ENCODE measurements around the gene NAALADL1. TPM values are rescaled to one million over a fixed set of nuclear protein-coding genes. Genes with fewer than 3 reads are reported as not detected.
A peak's percentile ranks its signal among the peaks of the same experiment; 100 is the strongest.

The NAALADL1 gene
- total and polyA plus RNA-seq, 12 donors: 1.3 to 15.7 (median 5.5) TPM

DNA sequence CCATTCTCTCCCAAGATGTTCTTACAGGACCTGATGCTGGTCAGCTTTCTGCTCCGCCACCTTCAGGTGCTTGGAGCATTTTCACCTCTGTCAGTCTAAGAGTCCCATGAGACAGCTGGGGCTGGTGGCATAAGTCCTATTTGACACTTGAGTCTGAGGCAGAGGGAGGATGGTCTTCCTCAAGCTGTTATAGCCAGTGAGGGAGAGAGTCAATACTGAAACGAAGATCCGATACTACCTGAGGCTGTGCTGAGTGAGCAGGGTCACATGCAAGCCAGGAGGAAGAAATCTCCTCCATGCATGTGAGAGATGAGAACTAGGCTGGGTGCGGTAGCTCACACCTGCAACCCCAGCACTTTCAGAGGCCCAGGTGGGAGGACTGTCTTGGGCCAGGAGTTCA, 31.3 kb upstream of the NAALADL1 start:
- H3K4me3 ChIP-seq: no peak overlapping the region
- intact Hi-C loops (cut with DNase I): no loop called here
- WGBS, 4 donors: 91 to 97% (median 93%) methylated on average over 4 of the region's 4 CpGs
- H3K27ac ChIP-seq: no peak overlapping the region
- H3K27me3 ChIP-seq: no peaks in the 10 kb centered on the region
- no peaks in the 10 kb centered on the region for H3K9me3 ChIP-seq (replicated peaks in 1 of 3)
- H3K36me3 ChIP-seq (replicated peaks in 1 of 2): peaks cover 0 to 46% of the 10 kb centered on the region in 2 donors
- no peak for DNase-seq
- TF ChIP-seq POLR2A (IDR thresholded peaks at IDR 0.05): no peak
- peaks cover 9 to 11% of the 10 kb centered on the region in 2 donors for H3K4me1 ChIP-seq (replicated peaks in 1 of 2)

DNA sequence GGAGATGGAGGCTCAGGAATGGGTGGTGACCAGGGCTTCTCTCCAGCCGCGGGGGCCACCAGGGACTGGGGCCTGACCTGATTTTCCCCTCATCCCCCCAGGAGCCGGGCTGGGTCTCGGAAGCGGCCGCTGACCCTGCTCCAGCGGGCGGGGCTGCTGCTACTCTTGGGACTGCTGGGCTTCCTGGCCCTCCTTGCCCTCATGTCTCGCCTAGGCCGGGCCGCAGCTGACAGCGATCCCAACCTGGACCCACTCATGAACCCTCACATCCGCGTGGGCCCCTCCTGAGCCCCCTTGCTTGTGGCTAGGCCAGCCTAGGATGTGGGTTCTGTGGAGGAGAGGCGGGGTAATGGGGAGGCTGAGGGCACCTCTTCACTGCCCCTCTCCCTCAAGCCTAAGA, 29.5 kb upstream of the NAALADL1 start:
- Histone ChIP-seq H3K4me3 (no peak overlapping the region), H3K9me3 (replicated peaks in 1 of 3) (no peaks in the 10 kb centered on the region), H3K27ac (no peak overlapping the region), H3K4me1 (replicated peaks in 1 of 2) (peaks cover 12 to 20% of the 10 kb centered on the region in 2 donors), H3K36me3 (replicated peaks in 1 of 2) (peaks cover 0 to 46% of the 10 kb centered on the region in 2 donors), H3K27me3 (no peaks in the 10 kb centered on the region)
- TF ChIP-seq, protein P1, sequence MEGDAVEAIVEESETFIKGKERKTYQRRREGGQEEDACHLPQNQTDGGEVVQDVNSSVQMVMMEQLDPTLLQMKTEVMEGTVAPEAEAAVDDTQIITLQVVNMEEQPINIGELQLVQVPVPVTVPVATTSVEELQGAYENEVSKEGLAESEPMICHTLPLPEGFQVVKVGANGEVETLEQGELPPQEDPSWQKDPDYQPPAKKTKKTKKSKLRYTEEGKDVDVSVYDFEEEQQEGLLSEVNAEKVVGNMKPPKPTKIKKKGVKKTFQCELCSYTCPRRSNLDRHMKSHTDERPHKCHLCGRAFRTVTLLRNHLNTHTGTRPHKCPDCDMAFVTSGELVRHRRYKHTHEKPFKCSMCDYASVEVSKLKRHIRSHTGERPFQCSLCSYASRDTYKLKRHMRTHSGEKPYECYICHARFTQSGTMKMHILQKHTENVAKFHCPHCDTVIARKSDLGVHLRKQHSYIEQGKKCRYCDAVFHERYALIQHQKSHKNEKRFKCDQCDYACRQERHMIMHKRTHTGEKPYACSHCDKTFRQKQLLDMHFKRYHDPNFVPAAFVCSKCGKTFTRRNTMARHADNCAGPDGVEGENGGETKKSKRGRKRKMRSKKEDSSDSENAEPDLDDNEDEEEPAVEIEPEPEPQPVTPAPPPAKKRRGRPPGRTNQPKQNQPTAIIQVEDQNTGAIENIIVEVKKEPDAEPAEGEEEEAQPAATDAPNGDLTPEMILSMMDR (IDR thresholded peaks at IDR 0.05): no peak
- TF ChIP-seq POLR2A (IDR thresholded peaks at IDR 0.05): no peak
- intact Hi-C loops (cut with DNase I): no loop called here
- WGBS, 4 donors: 89 to 93% (median 92%) methylated on average over 5 to 15 of the region's 15 CpGs
- no peak for DNase-seq

DNA sequence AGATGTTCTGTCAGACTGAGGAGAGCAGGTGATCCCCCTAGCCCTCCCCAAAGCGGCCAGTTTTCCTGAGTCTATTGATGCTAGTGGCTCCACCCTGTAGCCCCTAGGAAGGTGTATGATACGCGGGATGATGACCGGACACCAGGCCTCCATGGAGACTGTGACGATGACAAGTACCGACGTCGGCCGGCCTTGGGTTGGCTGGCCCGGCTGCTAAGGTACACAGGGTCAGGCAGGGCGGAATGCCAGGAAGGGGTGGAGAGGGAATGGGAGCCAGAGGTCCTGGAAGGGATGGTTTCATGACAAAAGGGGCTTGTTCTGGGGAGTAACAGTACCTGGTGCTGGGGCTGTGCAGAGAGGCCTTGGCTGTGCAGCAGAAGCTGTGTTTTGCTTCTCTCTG, 28.9 kb upstream of the NAALADL1 start:
- Histone ChIP-seq H3K27me3 (no peaks in the 10 kb centered on the region), H3K9me3 (replicated peaks in 1 of 3) (no peaks in the 10 kb centered on the region), H3K36me3 (replicated peaks in 1 of 2) (peaks cover 0 to 46% of the 10 kb centered on the region in 2 donors), H3K27ac (no peak overlapping the region), H3K4me3 (no peak overlapping the region), H3K4me1 (replicated peaks in 1 of 2) (peaks cover 12 to 20% of the 10 kb centered on the region in 2 donors)
- intact Hi-C loops (cut with DNase I): no loop called here
- DNase-seq: peak in 5 of 7 donors; percentile 41 to 67 (median 44)
- WGBS, 4 donors: 60 to 78% (median 62%) methylated on average over 11 of the region's 11 CpGs
- TF ChIP-seq, protein P1 (IDR thresholded peaks at IDR 0.05): no peak
- TF ChIP-seq POLR2A (IDR thresholded peaks at IDR 0.05): no peak

DNA sequence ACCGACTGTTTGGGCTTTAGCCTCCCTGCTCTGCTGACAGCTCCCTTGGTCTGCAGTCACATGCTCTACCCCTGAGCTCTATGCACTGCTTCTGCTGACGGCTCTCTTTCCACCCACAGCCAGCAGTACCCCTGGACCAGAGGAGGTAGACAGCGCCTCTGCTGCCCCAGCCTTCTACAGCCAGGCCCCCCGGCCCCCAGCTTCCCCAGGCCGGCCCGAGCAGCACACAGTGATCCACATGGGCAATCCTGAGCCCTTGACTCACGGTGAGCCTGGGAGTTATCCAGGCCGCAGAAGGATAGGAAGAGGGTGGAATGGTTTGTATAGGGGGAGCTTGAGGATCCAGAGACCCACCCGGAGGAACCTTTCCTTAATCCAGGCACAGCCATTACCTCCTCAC, 28.5 kb upstream of the NAALADL1 start:
- Histone ChIP-seq H3K4me1 (replicated peaks in 1 of 2) (peaks cover 12 to 20% of the 10 kb centered on the region in 2 donors), H3K36me3 (replicated peaks in 1 of 2) (peaks cover 0 to 46% of the 10 kb centered on the region in 2 donors), H3K4me3 (no peak overlapping the region), H3K27ac (no peak overlapping the region), H3K9me3 (replicated peaks in 1 of 3) (no peaks in the 10 kb centered on the region), H3K27me3 (no peaks in the 10 kb centered on the region)
- DNase-seq: no peak
- intact Hi-C loops (cut with DNase I): no loop called here
- WGBS, 4 donors: 78 to 91% (median 85%) methylated on average over 3 to 9 of the region's 9 CpGs
- no peak for TF ChIP-seq POLR2A (IDR thresholded peaks at IDR 0.05)

DNA sequence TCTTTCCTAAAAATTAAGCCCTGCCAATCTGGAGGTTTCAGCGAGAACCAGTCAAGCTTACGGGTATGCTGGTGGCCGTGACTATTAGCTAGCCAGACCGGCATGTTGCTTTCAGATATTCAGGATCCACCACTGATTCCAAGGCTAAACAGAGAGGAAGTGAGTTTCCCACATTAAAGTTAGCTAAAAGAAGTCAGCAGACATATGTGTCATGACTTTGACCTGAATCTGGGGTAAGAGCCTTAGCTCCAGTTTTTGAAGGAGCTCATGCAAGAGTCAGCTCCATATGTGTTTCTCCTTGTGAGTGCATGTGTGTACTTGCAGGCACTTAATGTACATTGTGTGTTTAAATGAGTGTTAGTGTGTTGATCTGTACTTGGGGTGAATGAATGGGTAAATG, 27.1 kb upstream of the NAALADL1 start:
- Histone ChIP-seq H3K4me3 (no peak overlapping the region), H3K27ac (no peak overlapping the region), H3K9me3 (replicated peaks in 1 of 3) (no peaks in the 10 kb centered on the region), H3K4me1 (replicated peaks in 1 of 2) (peaks cover 12 to 20% of the 10 kb centered on the region in 2 donors), H3K27me3 (no peaks in the 10 kb centered on the region), H3K36me3 (replicated peaks in 1 of 2) (peaks cover 0 to 46% of the 10 kb centered on the region in 2 donors)
- no peak for DNase-seq
- intact Hi-C loops (cut with DNase I): no loop called here
- 75 to 87% (median 81%) methylated on average over 4 of the region's 4 CpGs for WGBS, 4 donors
- TF ChIP-seq, protein P1 (IDR thresholded peaks at IDR 0.05): no peak
- no peak for TF ChIP-seq POLR2A (IDR thresholded peaks at IDR 0.05)
